HG03565 (cell line): ENCODE data around the gene RPL27A.
"Not testable (repeated sequence)": the region's sequence is repeated elsewhere in the genome, so short reads cannot be mapped to it uniquely, and the experiment has no call there.

Experiments used
- ATAC-seq: cut with Tn5 transposase; IDR thresholded peaks from one replicate; pipeline ENCODE4 v1.9.1; 2021; ENCODE audit warnings: mild to moderate bottlenecking, moderate library complexity; ENCODE audit not compliant: unreplicated experiment

RPL27A gene

DNA sequence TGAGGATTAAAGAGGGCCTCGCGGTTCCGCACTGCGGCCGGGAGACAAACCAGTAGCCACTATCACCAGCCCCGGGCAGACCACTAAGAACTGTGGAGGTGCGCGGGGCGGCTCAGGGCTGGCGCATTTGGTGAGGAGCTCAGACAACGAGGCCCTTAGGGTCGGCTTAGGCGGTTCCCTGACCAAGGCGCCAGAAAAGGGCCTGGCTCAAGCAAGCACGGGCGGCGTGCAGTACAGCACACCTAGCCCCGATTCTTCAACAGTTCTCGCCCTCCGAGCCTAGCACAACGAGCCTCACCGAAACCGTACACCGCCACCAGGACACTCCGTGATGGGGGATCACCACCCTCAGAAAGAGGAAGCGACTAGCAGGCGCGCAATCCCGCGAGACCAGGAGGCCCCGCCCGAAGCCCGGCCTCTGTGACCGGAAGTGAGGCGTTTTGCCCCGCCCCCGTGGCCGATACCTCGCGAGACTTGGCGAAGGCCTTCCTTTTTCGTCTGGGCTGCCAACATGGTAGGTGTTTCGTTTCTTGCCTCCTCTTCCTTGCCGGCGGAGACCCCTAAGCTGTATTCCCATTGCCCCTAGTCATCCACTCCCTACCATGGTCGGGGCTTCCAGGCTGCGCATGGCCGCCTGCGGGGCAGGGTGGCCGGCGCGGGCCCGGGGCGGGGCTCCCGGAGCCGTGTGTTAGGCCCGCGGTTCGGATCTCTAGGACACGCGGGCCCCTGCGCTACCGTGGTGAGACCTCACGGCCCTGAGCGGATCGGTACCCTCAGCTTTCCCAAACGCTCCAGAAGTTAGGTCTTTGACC, at the start of gene RPL27A, which contains the start of gene TRIM66:
Gene RPL27A (plus strand): TSS at position 490 of the 812 bp plus-strand sequence. CDS start 22 bp downstream, at position 512.
Gene TRIM66 (minus strand): TSS at position 363 of the 812 bp plus-strand sequence. CDS start 10,391 bp downstream, outside the sequence.
- peak; percentile 93 for ATAC-seq

- no peak for ATAC-seq
Observed at GRCh38 chr11:8634498-8634897, 48.1 kb upstream of the RPL27A start.

DNA sequence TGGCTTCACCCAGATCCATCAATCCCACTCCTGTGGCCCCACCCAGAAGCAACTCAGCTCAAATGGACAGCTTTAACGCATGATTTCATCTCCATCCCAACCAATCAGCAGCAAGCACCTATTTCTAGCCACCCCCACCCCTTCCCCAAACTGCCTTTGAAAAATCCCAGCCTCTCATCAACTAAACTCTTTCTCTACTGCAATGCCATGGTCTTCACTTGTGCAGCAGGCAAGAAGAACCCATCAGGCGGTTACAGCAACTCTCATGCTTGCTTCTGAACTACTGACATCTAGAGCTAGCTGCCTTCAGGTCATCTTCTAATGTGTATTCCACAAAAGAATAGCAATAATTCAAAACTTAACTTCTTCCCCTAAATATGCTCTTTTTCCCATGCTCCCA, 46.5 kb upstream of the RPL27A start:
- ATAC-seq, result no peak

GRCh38 chr11:8638300-8638699, 44.3 kb upstream of the RPL27A start:
- no peak for ATAC-seq

DNA sequence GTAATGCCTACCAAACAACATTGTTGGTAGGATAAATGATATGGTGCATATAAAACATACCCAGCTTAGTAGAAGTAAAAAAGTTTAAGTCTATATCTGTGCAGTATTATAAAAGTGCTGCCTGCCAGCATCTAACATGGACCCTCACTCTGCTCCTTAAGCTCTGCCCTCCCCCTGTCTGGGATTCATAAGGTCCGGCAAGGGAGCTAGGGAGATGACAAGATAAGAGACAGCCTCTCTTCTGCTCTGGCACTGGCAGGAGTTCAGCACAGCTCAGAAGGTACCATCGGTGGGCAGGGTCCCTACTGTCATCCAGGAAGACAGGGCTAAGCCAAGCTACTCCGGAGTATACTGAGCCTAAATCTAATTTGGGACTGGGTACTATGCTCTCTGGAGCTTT, 42.9 kb upstream of the RPL27A start:
- ATAC-seq, result no peak

- ATAC-seq, result no peak
Observed at GRCh38 chr11:8640267-8640906, 42.2 kb upstream of the RPL27A start.

DNA sequence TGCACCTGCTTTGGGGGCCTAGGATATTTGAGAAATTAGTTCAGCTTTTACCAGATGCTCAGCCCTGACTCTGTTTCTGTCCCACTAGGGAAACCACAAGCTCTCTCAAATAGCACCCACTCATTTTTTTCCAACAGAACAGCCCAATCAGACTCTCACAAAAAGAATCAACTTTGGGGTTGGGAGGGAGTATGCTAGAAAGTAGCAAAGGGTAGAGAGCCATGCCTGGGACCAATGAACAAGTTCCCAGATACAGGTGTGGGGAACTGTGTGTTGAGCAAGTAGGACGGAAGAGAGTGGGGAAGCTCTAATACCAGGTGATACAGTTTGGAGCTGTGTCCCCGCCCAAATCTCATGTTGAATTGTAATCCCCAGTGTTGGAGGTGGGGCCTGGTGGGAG, 41.3 kb upstream of the RPL27A start:
- no peak for ATAC-seq

- ATAC-seq, result no peak
Observed at GRCh38 chr11:8642196-8642841, 40.3 kb upstream of the RPL27A start.

- ATAC-seq, result no peak
Observed at GRCh38 chr11:8646873-8647272, 35.7 kb upstream of the RPL27A start.

DNA sequence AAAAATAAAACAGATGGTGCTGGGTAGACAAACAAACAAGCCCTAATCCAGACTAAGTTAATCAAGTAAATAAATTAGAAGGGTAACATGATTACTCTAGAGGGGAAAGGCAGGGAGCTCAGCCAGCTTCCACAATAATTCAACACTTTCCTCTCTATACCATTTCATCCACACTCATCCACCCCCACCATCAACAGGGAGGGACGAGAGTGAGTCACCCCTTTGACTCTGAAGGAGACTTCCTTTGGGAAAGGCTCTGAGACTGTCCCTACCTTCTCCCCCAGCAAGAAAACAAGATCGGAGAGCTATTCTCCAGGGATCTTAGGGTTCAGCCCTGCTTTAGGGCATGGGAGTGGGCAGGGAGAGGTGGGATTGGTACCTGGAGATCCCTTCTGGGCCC, 33.2 kb upstream of the RPL27A start:
- no peak for ATAC-seq

DNA sequence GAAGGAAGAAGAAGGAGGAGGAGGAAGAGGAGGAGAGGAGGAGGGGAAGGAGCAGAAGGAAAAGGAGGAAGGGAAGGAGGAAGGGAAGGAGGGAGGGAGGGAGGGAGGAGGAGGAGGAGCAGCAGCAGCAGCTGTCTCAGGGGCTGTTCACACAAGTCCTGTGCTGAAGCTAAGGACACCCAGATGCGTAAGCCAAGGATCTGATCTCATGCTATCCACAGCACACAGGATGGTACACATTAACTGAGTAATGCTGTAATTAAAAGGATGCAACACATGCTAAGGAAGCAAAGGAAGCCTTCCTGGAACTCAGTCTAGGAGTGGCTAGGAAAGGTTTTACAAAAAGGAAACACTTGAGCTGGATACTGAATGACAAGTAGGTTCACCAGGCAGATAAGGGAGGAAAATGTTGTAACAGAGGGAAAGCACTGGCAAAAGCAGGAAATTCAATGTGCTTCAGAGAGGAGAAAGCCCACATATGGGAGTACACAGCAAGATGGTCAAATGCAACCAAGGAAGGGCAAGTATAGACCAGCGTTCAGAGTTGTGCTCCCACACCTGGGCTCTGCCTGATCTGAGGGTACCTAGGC, 32.1 kb upstream of the RPL27A start:
- no peak for ATAC-seq

- ATAC-seq, result no peak
Observed at GRCh38 chr11:8652140-8652539, 30.5 kb upstream of the RPL27A start.

DNA sequence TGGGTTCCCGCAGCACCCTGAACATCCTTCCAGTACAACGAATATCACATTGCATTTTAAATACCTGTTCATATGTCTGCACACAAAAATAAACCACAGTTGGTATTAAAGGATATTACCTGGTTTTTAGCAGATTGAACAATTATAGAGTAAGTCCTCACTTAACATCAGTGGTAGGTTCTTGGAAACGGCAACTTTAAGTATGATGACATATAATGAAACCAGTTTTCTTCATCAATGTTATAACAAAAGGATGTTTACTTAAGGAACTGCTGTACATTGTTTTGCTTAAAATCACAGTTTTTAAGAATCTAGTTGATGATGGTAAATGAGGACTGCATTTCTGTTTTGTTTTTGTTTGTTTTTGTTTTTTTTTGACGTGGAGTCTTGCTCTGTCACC, 28.1 kb upstream of the RPL27A start:
- no peak for ATAC-seq

DNA sequence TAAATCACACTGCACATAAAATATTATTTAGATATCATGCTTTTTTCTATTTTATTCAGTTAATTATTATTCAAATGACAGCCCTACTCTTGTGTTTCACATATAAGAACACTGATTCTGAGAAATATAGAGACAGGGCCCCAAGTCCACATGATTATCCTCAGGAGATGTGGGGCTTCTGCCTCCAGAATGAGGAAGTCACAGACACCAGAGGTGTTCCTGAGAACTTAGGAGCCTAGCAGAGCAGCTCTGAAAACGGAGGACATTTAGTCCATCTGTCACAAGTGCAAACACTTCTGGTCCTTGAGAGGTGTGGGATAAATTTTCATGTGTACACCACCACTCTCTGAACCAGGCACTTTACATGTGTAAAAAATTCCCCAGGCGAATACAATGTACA, 26.3 kb upstream of the RPL27A start:
- no peak for ATAC-seq

- no peak for ATAC-seq
Observed at GRCh38 chr11:8658321-8659057, 24.1 kb upstream of the RPL27A start.

DNA sequence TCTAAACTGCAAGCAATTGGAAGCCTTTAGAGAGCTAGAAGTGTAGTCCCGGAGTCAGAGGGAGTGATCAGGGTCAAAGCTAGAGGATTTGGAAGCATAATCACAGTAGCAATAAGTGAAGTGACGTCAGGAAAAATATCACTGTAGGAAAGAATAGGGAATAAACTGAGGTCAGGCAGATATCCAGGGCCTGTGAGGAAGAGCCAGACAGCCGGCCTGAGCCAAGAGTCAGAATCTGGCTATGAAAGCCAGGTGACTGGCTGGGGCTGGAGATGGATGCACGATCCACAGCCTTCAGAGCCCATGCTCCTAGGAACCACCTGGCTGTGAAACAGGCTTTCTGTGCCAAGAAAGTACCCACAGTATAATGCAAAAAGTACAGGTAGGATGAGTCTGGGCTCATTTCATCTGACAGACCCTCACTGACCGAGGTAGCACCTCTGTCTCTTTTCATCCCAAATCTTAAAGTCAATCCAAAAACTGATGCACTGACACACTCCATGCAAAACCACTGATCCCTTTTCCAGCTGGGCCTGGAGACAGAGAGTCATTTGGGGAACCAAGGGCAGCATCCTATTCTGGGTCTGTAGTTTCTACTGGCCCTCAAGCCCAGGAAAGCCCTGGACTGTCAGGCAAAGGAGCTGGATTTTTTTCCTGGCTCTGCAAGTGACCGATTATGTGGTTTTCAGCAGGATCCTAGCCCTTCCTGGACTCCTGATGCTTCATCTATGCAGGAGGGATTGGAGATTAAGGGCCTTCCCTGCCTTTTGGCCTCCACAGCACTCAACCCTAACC, 21.4 kb upstream of the RPL27A start:
- no peak for ATAC-seq

- ATAC-seq, result no peak
Observed at GRCh38 chr11:8665222-8665621, 17.4 kb upstream of the RPL27A start.

DNA sequence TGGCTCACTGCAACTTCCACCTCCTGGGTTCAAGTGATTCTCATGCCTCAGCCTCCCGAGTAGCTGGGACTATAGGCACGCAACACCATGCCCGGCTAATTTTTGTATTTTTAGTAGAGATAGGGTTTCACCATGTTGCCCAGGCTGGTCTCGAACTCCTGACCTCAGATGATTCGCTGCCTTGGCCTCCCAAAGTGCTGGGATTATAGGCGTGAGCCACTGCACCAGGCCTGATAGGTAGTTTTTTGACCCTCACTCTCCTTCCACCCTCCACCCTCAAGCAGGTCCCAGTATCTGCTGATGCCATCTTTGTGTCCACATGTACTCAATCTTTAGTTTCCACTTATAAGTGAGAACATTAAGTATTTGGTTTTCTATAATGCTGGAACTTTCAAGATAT, 12.5 kb upstream of the RPL27A start:
- not testable (repeated sequence) for ATAC-seq

GRCh38 chr11:8671193-8671612, 11.4 kb upstream of the RPL27A start:
- ATAC-seq, result no peak

- no peak for ATAC-seq
Observed at GRCh38 chr11:8671651-8672062, 10.9 kb upstream of the RPL27A start.
